Lower leg skin (tissue), 4 donors: ENCODE results near the gene PAX5. TPM values are rescaled to one million over a fixed set of nuclear protein-coding genes. Genes with fewer than 3 reads are reported as not detected.

Experiments
- DNase-seq, 2 donors: peaks; one replicate each; pipeline ENCODE4 v3.0.0-alpha.2; 2019; ENCODE audit warnings: low spot score in 2 of 2
- H3K4me3 ChIP-seq: fragments of 200-600 bp; sonication (generic); 2 replicates; pipeline ENCODE4 v1.5.1; 2017; ENCODE audit warnings: mild to moderate bottlenecking, low read depth; ENCODE audit not compliant: poor library complexity, severe bottlenecking
- CTCF ChIP-seq, 3 donors: fragments of 450-650 bp; IDR thresholded peaks; one replicate each; pipeline ENCODE4 v1.5.1; 2016; ENCODE audit warnings: antibody characterized with exemption in 3 of 3, mild to moderate bottlenecking in 3 of 3, moderate library complexity in 2 of 3
- POLR2A ChIP-seq, 2 donors: fragments of 450-650 bp; IDR thresholded peaks; one replicate each; pipeline ENCODE4 v1.6.1; 2016 to 2017; ENCODE audit warnings: antibody characterized with exemption in 2 of 2, mild to moderate bottlenecking in 1 of 2, moderate library complexity in 1 of 2
- WGBS, 2 donors: methylation state at CpG; one replicate each; pipeline ENCODE4 v1.1.5; 2018; 5-methylcytosine and 5-hydroxymethylcytosine counted together
- intact Hi-C: fragments of 100-400 bp; cut with DNase I; formaldehyde crosslinking; loops from one replicate; pipeline ENCODE4 v1.15.0; 2023; ENCODE audit warnings: low total_unique reads
- total RNA-seq, 4 donors: library from RNA; depleted of rRNA; stranded (reverse); fragments of >200 nt; gene quantifications; one replicate each; pipeline ENCODE4 v1.1.0, GENCODE V29; 2016

The PAX5 gene
- total RNA-seq, 4 donors from 2014 or later: 0.02 to 0.08 (median 0.03) TPM; not detected in 1

- no peak for DNase-seq
- intact Hi-C loops: no loop called here
- TF ChIP-seq CTCF (IDR thresholded peaks at IDR 0.05): no peak
- no peak for TF ChIP-seq POLR2A (IDR thresholded peaks at IDR 0.05)
- 30 to 38% methylated on average over 4 of the region's 4 CpGs for WGBS, 2 donors
- no peak overlapping the region for H3K4me3 ChIP-seq
Measured at GRCh38 chr9:36924757-36925432, 109.2 kb downstream of the PAX5 start.

GRCh38 chr9:36924071-36924470, 110.0 kb downstream of the PAX5 start:
- WGBS, 2 donors: 61 to 63% methylated on average over 4 of the region's 4 CpGs
- intact Hi-C loops: no loop called here
- no peak for DNase-seq
- TF ChIP-seq POLR2A (IDR thresholded peaks at IDR 0.05): no peak
- no peak overlapping the region for H3K4me3 ChIP-seq

- WGBS, 2 donors: 83 to 87% methylated on average over 7 of the region's 7 CpGs
- TF ChIP-seq CTCF (IDR thresholded peaks at IDR 0.05): no peak
- TF ChIP-seq POLR2A (IDR thresholded peaks at IDR 0.05): no peak
- intact Hi-C loops: no loop called here
- no peak for DNase-seq
- no peak overlapping the region for H3K4me3 ChIP-seq
Measured at GRCh38 chr9:36923025-36923625, 110.9 kb downstream of the PAX5 start.

GRCh38 chr9:36922548-36922947, 111.5 kb downstream of the PAX5 start:
- WGBS, 2 donors: 79 to 84% methylated on average over 3 to 5 of the region's 5 CpGs
- TF ChIP-seq POLR2A (IDR thresholded peaks at IDR 0.05): no peak
- TF ChIP-seq CTCF (IDR thresholded peaks at IDR 0.05): no peak
- intact Hi-C loops: no loop called here
- H3K4me3 ChIP-seq: no peak overlapping the region
- no peak for DNase-seq

- intact Hi-C loops: no loop called here
- DNase-seq: no peak
- WGBS, 2 donors: 34 to 39% methylated on average over 3 of the region's 3 CpGs
- H3K4me3 ChIP-seq: no peak overlapping the region
- TF ChIP-seq POLR2A (IDR thresholded peaks at IDR 0.05): no peak
- no peak for TF ChIP-seq CTCF (IDR thresholded peaks at IDR 0.05)
Measured at GRCh38 chr9:36914212-36914577, 119.9 kb downstream of the PAX5 start.

GRCh38 chr9:36913393-36914211, 120.5 kb downstream of the PAX5 start:
- 42 to 44% methylated on average over 10 of the region's 10 CpGs for WGBS, 2 donors
- no peak for DNase-seq
- H3K4me3 ChIP-seq: no peak overlapping the region
- intact Hi-C loops: no loop called here
- TF ChIP-seq POLR2A (IDR thresholded peaks at IDR 0.05) (no peak), CTCF (IDR thresholded peaks at IDR 0.05) (no peak)
